NCI-H1417 (cell line): ENCODE measurements around the gene CCNT2.
A peak's percentile ranks its signal among the peaks of the same experiment; 100 is the strongest.
"Not testable (repeated sequence)": the region's sequence is repeated elsewhere in the genome, so short reads cannot be mapped to it uniquely, and the experiment has no call there.

Experiments
- DNase-seq, 3 experiments: peaks; one replicate each; lab custom pipeline; 2025; lab: John Stamatoyannopoulos, UW

The CCNT2 gene

GRCh38 chr2:134975281-134976009, 56.8 kb downstream of the CCNT2 start:
- no peak for DNase-seq

DNA sequence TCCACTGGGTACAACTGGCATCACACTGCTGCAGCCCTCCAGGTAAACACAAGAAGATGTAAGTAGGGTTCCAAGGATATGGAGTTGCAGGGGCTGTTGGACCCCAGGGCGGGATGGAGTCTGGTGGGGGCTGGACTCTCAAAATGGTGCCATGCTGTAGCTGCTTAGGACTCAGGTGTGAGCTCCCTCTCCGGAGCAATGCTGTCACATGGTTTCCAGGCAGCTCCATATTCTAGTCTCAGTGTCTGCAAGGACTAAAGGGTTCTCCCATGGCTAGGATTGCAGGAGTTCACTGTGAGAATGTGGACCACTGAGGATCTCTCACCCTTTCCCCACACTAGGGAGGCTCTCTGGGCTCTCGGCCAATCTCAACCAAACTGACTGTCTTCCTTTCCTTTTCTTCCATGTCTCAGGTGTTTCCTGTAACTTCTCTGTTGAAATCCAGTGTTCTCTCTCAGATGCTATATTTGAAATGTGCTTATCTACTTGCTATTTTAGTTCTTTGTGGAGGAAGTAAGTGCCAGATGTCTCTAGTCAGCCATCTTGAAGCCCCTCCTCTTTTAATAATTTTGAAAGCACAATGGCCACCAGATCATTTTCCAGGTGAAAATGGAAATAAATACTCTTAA, 57.6 kb downstream of the CCNT2 start:
- no peak for DNase-seq

- not testable (repeated sequence) for DNase-seq
Observed at GRCh38 chr2:134977104-134977503, 58.5 kb downstream of the CCNT2 start.

DNA sequence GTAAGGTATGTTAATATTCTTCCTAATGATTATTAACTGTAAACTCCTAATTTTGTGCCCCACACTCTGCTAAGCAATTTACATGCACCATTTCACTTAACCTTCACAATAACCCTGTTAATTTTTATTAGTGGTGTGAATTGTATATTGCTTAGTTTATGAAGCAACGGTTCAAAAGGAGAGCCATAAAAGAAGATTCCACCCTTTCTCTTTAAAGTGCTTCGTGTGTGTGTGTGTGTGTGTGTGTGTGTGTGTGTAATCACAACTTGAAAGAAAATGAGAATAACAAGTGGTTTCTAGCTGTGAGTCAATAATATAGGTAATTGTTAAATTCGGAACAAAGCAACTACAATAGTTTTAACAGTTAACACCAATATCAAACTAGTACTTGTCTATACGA, 60.6 kb downstream of the CCNT2 start:
- no peak for DNase-seq

GRCh38 chr2:134980639-134981038, 62.0 kb downstream of the CCNT2 start:
- no peak for DNase-seq

DNA sequence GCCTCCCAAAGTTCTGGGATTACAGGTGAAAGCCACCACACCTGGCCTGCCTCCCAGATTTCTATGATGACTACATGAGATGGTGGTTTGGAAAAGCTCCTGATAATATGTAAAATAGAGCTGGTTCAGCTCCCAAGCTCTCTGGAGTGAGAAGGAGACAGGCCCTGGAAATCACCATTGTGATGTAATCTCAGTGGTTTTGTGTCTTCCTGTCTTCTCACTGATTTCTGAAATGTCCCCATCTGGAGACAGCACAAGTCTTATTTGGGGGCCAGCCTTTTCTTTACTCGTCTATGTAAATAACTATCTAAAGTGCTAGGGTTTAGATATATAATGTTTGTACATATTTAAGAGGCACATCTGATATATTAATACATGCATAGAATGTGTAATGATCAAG, 64.0 kb downstream of the CCNT2 start:
- no peak for DNase-seq

GRCh38 chr2:134985061-134985460, 66.4 kb downstream of the CCNT2 start:
- peak in 2 of 3 experiments; percentile 24 to 60 for DNase-seq

DNA sequence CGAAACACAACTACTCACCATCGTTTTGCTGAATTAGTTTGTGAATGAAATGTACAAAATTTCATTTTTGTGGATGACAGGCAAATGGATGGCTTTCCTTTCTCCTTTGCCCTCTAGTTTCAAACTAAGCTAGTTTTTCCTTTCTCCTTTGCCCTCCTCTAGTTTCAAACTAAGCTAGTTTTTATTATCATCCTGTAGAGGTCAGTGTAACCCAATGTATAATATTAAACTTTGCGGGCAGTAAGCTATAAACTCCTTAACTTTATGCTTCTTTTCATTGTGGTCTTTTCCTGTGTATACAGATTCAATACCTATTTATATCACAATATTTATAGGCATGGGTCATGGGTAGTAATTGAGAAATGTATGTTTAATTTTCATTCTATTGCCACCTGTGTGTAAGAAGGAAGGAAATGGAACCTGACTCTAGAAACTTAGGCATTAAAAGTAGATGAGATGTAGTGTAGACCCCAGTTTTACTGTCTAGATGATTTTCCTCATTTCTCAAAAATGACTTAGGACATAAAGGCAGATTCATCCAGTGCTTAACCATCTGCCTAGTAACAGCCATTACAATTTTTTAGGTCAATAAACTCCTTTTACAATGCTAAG, 70.5 kb downstream of the CCNT2 start:
- DNase-seq = peak in 2 of 3 experiments; percentile 11 to 55

- no peak for DNase-seq
Observed at GRCh38 chr2:134999521-134999920, 80.9 kb downstream of the CCNT2 start.

- DNase-seq = no peak
Observed at GRCh38 chr2:135002836-135003235, 84.2 kb downstream of the CCNT2 start.

- DNase-seq = peak; percentile 71 to 87 (median 77)
Observed at GRCh38 chr2:135004005-135004746, 85.6 kb downstream of the CCNT2 start.

- DNase-seq = no peak
Observed at GRCh38 chr2:135005753-135006152, 87.1 kb downstream of the CCNT2 start.
